ENCODE data around the gene TRIB2.

TRIB2 gene

DNA sequence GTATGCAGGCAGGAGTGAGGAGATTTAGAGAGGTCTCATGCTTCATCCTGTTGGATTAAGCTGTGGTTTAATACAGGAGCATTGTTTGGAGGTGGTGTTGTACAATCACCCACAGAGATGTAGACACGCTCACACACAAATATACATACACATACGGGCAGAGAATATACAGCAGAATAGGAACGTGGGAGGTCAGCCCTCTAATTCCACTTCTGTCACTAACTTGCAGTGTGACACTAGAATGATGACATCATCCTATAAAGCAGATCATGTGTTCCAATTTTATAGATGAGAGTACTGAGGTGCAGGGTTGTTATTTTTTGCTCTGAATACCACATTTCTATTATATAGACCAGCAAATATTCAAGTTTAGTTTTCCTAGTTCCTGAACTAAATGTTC is 54.4 kb downstream of the TRIB2 start:
- no peak for DNase-seq (ENCODE audit: low spot score)
- TF ChIP-seq, protein P1, sequence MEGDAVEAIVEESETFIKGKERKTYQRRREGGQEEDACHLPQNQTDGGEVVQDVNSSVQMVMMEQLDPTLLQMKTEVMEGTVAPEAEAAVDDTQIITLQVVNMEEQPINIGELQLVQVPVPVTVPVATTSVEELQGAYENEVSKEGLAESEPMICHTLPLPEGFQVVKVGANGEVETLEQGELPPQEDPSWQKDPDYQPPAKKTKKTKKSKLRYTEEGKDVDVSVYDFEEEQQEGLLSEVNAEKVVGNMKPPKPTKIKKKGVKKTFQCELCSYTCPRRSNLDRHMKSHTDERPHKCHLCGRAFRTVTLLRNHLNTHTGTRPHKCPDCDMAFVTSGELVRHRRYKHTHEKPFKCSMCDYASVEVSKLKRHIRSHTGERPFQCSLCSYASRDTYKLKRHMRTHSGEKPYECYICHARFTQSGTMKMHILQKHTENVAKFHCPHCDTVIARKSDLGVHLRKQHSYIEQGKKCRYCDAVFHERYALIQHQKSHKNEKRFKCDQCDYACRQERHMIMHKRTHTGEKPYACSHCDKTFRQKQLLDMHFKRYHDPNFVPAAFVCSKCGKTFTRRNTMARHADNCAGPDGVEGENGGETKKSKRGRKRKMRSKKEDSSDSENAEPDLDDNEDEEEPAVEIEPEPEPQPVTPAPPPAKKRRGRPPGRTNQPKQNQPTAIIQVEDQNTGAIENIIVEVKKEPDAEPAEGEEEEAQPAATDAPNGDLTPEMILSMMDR (IDR thresholded peaks at IDR 0.05; ENCODE audit: extremely low read depth, missing control alignments), result no peak

DNA sequence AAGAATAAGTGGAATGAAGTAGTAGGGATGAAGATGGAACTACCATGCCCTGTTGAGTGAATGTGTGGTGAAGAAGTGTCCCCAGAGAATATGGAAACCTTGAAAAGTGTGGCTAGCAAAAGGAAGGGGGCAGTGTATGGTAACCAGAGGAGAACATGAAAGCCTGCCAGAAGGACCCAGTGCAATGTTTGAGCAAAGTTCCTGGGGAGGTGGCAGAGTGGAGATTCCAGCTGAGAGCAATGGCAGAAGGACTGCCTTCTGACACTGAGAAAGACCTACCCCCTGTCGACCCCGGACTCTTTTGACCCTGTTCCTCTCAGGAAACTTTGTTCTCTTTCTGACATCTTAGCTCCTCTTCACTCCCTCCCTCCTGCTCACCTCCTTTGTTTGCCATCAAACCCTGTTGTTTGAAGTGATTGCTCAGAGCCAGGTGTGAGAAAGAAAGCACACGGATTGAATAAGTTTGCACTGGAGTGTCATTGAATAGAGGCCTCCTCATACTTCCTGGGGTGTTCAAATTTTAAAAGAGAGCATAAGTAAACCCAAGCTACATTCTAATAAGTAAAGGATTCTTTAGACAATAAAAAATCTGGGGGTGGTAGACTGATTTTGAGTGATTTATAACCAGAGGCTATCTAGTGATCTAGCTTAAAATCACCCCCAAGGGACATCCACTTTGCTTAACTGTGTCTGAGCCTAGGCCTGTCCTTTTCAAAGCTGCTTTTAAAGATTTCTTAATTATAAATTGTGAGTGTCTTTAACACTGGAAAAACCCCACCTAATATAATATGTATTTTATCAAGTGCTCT is 57.1 kb downstream of the TRIB2 start:
- DNase-seq (ENCODE audit: low spot score), result no peak
- TF ChIP-seq, protein P1 (IDR thresholded peaks at IDR 0.05; ENCODE audit: extremely low read depth, missing control alignments), result no peak

- no peak for DNase-seq (ENCODE audit: low spot score)
- TF ChIP-seq, protein P1 (IDR thresholded peaks at IDR 0.05; ENCODE audit: extremely low read depth, missing control alignments), result no peak
Measured at GRCh38 chr2:12774395-12774727, 57.6 kb downstream of the TRIB2 start.

GRCh38 chr2:12776521-12776961 is 59.8 kb downstream of the TRIB2 start:
- DNase-seq (ENCODE audit: low spot score), result no peak
- TF ChIP-seq, protein P1 (IDR thresholded peaks at IDR 0.05; ENCODE audit: extremely low read depth, missing control alignments), result no peak

- TF ChIP-seq, protein P1 (IDR thresholded peaks at IDR 0.05; ENCODE audit: extremely low read depth, missing control alignments), result no peak
- DNase-seq (ENCODE audit: low spot score), result no peak
Measured at GRCh38 chr2:12778369-12778768, 61.6 kb downstream of the TRIB2 start.

- TF ChIP-seq, protein P1 (IDR thresholded peaks at IDR 0.05; ENCODE audit: extremely low read depth, missing control alignments), result no peak
Measured at GRCh38 chr2:12778811-12779579, 62.3 kb downstream of the TRIB2 start.

GRCh38 chr2:12781329-12781728 is 64.6 kb downstream of the TRIB2 start:
- TF ChIP-seq, protein P1 (IDR thresholded peaks at IDR 0.05; ENCODE audit: extremely low read depth, missing control alignments), result no peak
- DNase-seq (ENCODE audit: low spot score), result no peak

More at GRCh38 chr2:12778811-12779579, 62.3 kb downstream of the TRIB2 start:
- no peak for DNase-seq (ENCODE audit: low spot score)

Measured in GM20000 (cell line).